Endothelial cell of umbilical vein (primary cell): Measurements from ENCODE around the gene SBK1. TPM values are rescaled to one million over a fixed set of nuclear protein-coding genes. Genes with fewer than 3 reads are reported as not detected.

Experiments
- BruUV-seq: library from RNA; stranded (reverse); fragments of 400-500 nt; replicated peaks from 2 replicates; lab custom pipeline; 2021; lab: Mats Ljungman, UMichigan
- CTCF ChIA-PET: fragments of 300-600, 350-600 bp; sonication (Branson Sonifier 250); formaldehyde crosslinking; loops from one replicate; lab custom pipeline; 2021; ENCODE audit warnings: antibody characterized with exemption, inconsistent platforms; lab: Charles Lee
- POLR2A ChIA-PET: fragments of 300-600, 350-600 bp; sonication (Branson Sonifier 250); formaldehyde crosslinking; loops from one replicate; lab custom pipeline; 2021; ENCODE audit warnings: antibody characterized with exemption, inconsistent platforms; lab: Charles Lee
- DNase-seq: peaks from one replicate; pipeline ENCODE4 v3.0.0-alpha.2; 2011; ENCODE audit warnings: low read depth, low spot score
- FAIRE-seq: peaks from 2 replicates; lab custom pipeline; 2011; peaks lifted over from hg19 to GRCh38; lab: Jason Lieb, UNC
- H2AFZ ChIP-seq: 2 replicates; pipeline ENCODE4 v1.6.0; 2012; ENCODE audit warnings: low read depth, low read length, control low read depth, inconsistent platforms
- H3K27ac ChIP-seq: 2 replicates; pipeline ENCODE4 v1.5.1; 2011; ENCODE audit warnings: low read depth, mild to moderate bottlenecking, control low read depth, low read length, moderate library complexity; ENCODE audit not compliant: insufficient read depth
- H3K27me3 ChIP-seq, 2 experiments: 2 replicates each; pipeline versions ENCODE4 v1.6.0 to v1.6.1; 2011; ENCODE audit warnings: low read length in 2 of 2, mixed read lengths in 1 of 2; ENCODE audit not compliant: control insufficient read depth in 2 of 2, insufficient read depth in 2 of 2
- H3K36me3 ChIP-seq, 2 experiments: 2 replicates in 1 of 2; 3 replicates in 1 of 2; pipeline ENCODE4 v1.5.1; 2011; ENCODE audit warnings: low read length in 2 of 2, mild to moderate bottlenecking in 1 of 2, moderate library complexity in 1 of 2; ENCODE audit not compliant: control insufficient read depth in 2 of 2, insufficient read depth in 2 of 2; ENCODE audit errors: extremely low read depth in 1 of 2
- H3K4me1 ChIP-seq: 3 replicates; pipeline ENCODE4 v1.5.1; 2011; ENCODE audit warnings: mild to moderate bottlenecking, low read length; ENCODE audit not compliant: control insufficient read depth, insufficient read depth; ENCODE audit errors: extremely low read depth
- H3K4me2 ChIP-seq: 2 replicates; pipeline ENCODE4 v1.6.1; 2011; ENCODE audit warnings: low read length, control low read depth, mixed read lengths; ENCODE audit not compliant: insufficient read depth
- H3K4me3 ChIP-seq, 3 experiments: fragments of 200-600 bp in 1 of 3; sonication (generic), shearing (Covaris generic) in 1 of 3; replicated peaks in 1 of 3; 2 replicates each; pipeline ENCODE4 v1.5.1; 2011 to 2016; ENCODE audit warnings: control low read depth in 3 of 3, low read length in 3 of 3, mild to moderate bottlenecking in 2 of 3, inconsistent platforms in 1 of 3, low read depth in 1 of 3, moderate library complexity in 1 of 3; ENCODE audit not compliant: insufficient read depth in 1 of 3
- H3K79me2 ChIP-seq: 2 replicates; pipeline ENCODE4 v1.6.0; 2012; ENCODE audit warnings: low read length, inconsistent platforms; ENCODE audit not compliant: control insufficient read depth, insufficient read depth
- H3K9ac ChIP-seq: replicated peaks from 2 replicates; pipeline ENCODE3; 2011; ENCODE audit warnings: low read length, control low read depth; ENCODE audit not compliant: insufficient read depth; ENCODE audit errors: extremely low read depth
- H3K9me1 ChIP-seq: replicated peaks from 3 replicates; pipeline ENCODE4 v1.6.0; 2011; ENCODE audit warnings: mild to moderate bottlenecking, low read length; ENCODE audit not compliant: control insufficient read depth, insufficient read depth; ENCODE audit errors: extremely low read depth
- H3K9me3 ChIP-seq: replicated peaks from 2 replicates; pipeline ENCODE4 v1.5.1; 2012; ENCODE audit warnings: low read length, inconsistent platforms; ENCODE audit not compliant: control insufficient read depth, insufficient read depth
- H4K20me1 ChIP-seq: replicated peaks from 2 replicates; pipeline ENCODE3; 2011; ENCODE audit warnings: mild to moderate bottlenecking, low read length; ENCODE audit not compliant: control insufficient read depth, insufficient read depth; ENCODE audit errors: extremely low read depth
- CTCF ChIP-seq, 2 donors: IDR thresholded peaks; 1 replicate in 1 of 2; 2 replicates in 1 of 2; pipeline ENCODE4 v1.5.1; 2011; ENCODE audit warnings: low read length in 2 of 2, mild to moderate bottlenecking in 2 of 2, moderate library complexity in 2 of 2, control low read depth in 1 of 2, inconsistent platforms in 1 of 2, low read depth in 1 of 2; ENCODE audit not compliant: insufficient read depth in 1 of 2; ENCODE audit errors: extremely low read depth in 1 of 2
- EZH2 ChIP-seq: IDR thresholded peaks from 2 replicates; pipeline ENCODE4 v1.6.1; 2012; ENCODE audit warnings: borderline replicate concordance, low read depth, mild to moderate bottlenecking, moderate library complexity, low read length, inconsistent platforms; ENCODE audit not compliant: severe bottlenecking
- FOS ChIP-seq: IDR thresholded peaks from 2 replicates; pipeline ENCODE4 v1.6.1; 2011; ENCODE audit warnings: mild to moderate bottlenecking, low read length, moderate library complexity, borderline replicate concordance; ENCODE audit not compliant: insufficient read depth
- GATA2 ChIP-seq: IDR thresholded peaks from 2 replicates; pipeline ENCODE4 v1.7.0; 2011; ENCODE audit warnings: low read depth, mild to moderate bottlenecking, moderate library complexity, mixed read lengths, low read length; ENCODE audit not compliant: insufficient read length, insufficient read depth
- JUN ChIP-seq: IDR thresholded peaks from 2 replicates; pipeline ENCODE4 v1.6.1; 2011; ENCODE audit warnings: borderline replicate concordance, low read depth; ENCODE audit not compliant: insufficient read length, insufficient read depth
- MAX ChIP-seq: IDR thresholded peaks from 2 replicates; pipeline ENCODE4 v1.6.1; 2011; ENCODE audit not compliant: insufficient read depth, insufficient read length
- MYC ChIP-seq: IDR thresholded peaks from one replicate; pipeline ENCODE4 v1.6.1; 2011; ENCODE audit warnings: mild to moderate bottlenecking, low read depth, low read length
- POLR2A ChIP-seq: IDR thresholded peaks from 2 replicates; pipeline ENCODE4 v1.6.1; 2012; ENCODE audit warnings: low read depth, mild to moderate bottlenecking, control low read depth, low read length
- POLR2AphosphoS5 ChIP-seq: IDR thresholded peaks from 2 replicates; pipeline ENCODE4 v1.6.1; 2012; ENCODE audit warnings: low read depth, mild to moderate bottlenecking, control low read depth, low read length, moderate library complexity; ENCODE audit not compliant: insufficient read depth
- dilution Hi-C: fragments of 300-500 bp; cut with MboI; formaldehyde crosslinking; loops from one replicate; pipeline ENCODE4 v1.15.0; 2019; ENCODE audit warnings: low sequenced_read_pairs; ENCODE audit not compliant: extremely low pct_ligation_motif_present
- intact Hi-C: fragments of 100-400 bp; cut with micrococcal nuclease; formaldehyde crosslinking; loops from one replicate; pipeline ENCODE4 v1.10.0; 2022
- polyA plus RNA-seq, 4 experiments: library from polyadenylated mRNA; depleted of rRNA in 3 of 4; stranded (reverse) in 3 of 4; unstranded in 1 of 4; fragments of >200 nt; gene quantifications; 2 replicates each; pipeline versions ENCODE4 v1.2.1 to v1.2.3, GENCODE V29; 2011 to 2012; ENCODE audit warnings: missing spikeins in 1 of 4
- total RNA-seq: library from RNA; stranded (reverse); gene quantifications from 2 replicates; pipeline ENCODE4 v1.2.3, GENCODE V29; 2021

SBK1 gene
- total and polyA plus RNA-seq, 2 donors (not counting 3 experiments of a cell fraction or from before 2014, with no cell fraction given), result 0.19 to 0.51 TPM

- FAIRE-seq (no peak), DNase-seq (no peak)
- ChIA-PET CTCF (no interaction called here), POLR2A (no interaction called here)
- no peak for TF ChIP-seq GATA2
- no peak for TF ChIP-seq POLR2AphosphoS5
- TF ChIP-seq MAX, result no peak
- no peak for TF ChIP-seq FOS
- TF ChIP-seq MYC, result no peak
- TF ChIP-seq JUN, result no peak
- no peak for TF ChIP-seq EZH2
- no peak for TF ChIP-seq CTCF (IDR thresholded peaks at IDR 0.05; ENCODE audit: extremely low read depth in 1 of 2, insufficient read depth in 1 of 2, low read depth in 1 of 2, low read length in 2 of 2)
- TF ChIP-seq POLR2A, result no peak
- dilution Hi-C loops (no loop called here), intact Hi-C loops (no loop called here)
- no peaks in the 10 kb centered on the region for H3K9me1 ChIP-seq
- BruUV-seq, result no TSS peak
- no peak overlapping the region for H3K4me3 ChIP-seq
- H2AFZ ChIP-seq, result no peak overlapping the region
- H3K4me2 ChIP-seq, result no peak overlapping the region
- peaks cover 2 to 3% of the 10 kb centered on the region in 2 experiments for H3K27me3 ChIP-seq
- no peaks in the 10 kb centered on the region for H4K20me1 ChIP-seq
- no peaks in the 10 kb centered on the region for H3K4me1 ChIP-seq
- H3K36me3 ChIP-seq, result no peaks in the 10 kb centered on the region
- no peaks in the 10 kb centered on the region for H3K79me2 ChIP-seq
- no peak overlapping the region for H3K27ac ChIP-seq
- H3K9me3 ChIP-seq, result no peaks in the 10 kb centered on the region
- H3K9ac ChIP-seq, result no peak overlapping the region
Observed at GRCh38 chr16:28261942-28262341, 30.4 kb upstream of the SBK1 start.
